Measurements from ENCODE around the gene PNMA5.

DNA sequence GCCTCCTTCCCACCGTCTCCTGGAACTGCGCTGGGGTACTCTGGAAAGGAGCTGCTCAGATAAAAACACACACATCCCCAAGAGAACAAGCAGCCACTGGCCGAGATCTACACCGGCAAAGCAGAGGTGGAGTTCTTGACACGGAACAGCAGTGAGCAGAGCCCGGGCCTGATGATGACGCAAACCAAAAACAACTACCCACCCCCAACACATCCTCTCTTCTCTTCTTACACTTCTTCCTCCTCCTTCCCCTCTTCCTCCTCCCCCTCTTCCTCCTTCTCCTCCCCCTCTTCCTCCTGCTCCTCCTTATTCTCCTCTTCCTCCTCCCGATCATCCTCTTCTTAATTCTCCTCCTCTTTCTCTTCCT lies 4.6 kb downstream of the PNMA5 start:
- no peak for TF ChIP-seq CTCF (conservative IDR thresholded peaks at IDR 0.05)
- no peak for TF ChIP-seq EZH2 (IDR thresholded peaks at IDR 0.05; ENCODE audit: low read depth)
